OCI-LY7 (cell line): ENCODE results near the gene COPA.

Experiments used
- CTCF ChIP-seq: fragments of 200-600 bp; sonication (generic); conservative IDR thresholded peaks from 2 replicates; pipeline ENCODE4 v1.5.1; 2014; ENCODE audit warnings: mild to moderate bottlenecking, antibody characterized with exemption, low read length, moderate library complexity, mixed read lengths
- EZH2phosphoT487 ChIP-seq: fragments of 200-600 bp; sonication (generic); IDR thresholded peaks from 2 replicates; pipeline ENCODE4 v1.6.1; 2018; ENCODE audit warnings: low read depth, borderline replicate concordance, mild to moderate bottlenecking, mixed run types, antibody characterized with exemption, low read length, moderate library complexity, mixed read lengths

- TF ChIP-seq CTCF (no peak), EZH2phosphoT487 (no peak)
Observed at GRCh38 chr1:160296036-160296435, 47.0 kb downstream of the COPA start.
